Testis (tissue), 3 donors: ENCODE data around the gene FNDC5. TPM values are rescaled to one million over a fixed set of nuclear protein-coding genes. Genes with fewer than 3 reads are reported as not detected.

Experiments
- DNase-seq: peaks from one replicate; pipeline ENCODE4 v3.0.0-alpha.2; 2019
- H3K27ac ChIP-seq, 2 donors: fragments of 200-600 bp; sonication (generic); one replicate each; pipeline ENCODE4 v1.5.1; 2019
- H3K27me3 ChIP-seq: fragments of 200-600 bp; sonication (generic); one replicate; pipeline ENCODE4 v1.5.1; 2019
- H3K36me3 ChIP-seq: fragments of 200-600 bp; sonication (generic); one replicate; pipeline ENCODE4 v1.5.1; 2017; ENCODE audit warnings: low read depth; ENCODE audit errors: missing control alignments
- H3K4me1 ChIP-seq: fragments of 200-600 bp; sonication (generic); one replicate; pipeline ENCODE4 v1.5.1; 2019
- H3K4me3 ChIP-seq, 2 donors: fragments of 200-600 bp; sonication (generic); one replicate each; pipeline ENCODE4 v1.5.1; 2017 to 2019
- H3K9me3 ChIP-seq: fragments of 200-600 bp; sonication (generic); one replicate; pipeline ENCODE4 v1.5.1; 2017
- CTCF ChIP-seq, 3 experiments: fragments of 450-650 bp in 2 of 3; fragments of 200-600 bp in 1 of 3; sonication (generic) in 1 of 3; IDR thresholded peaks; one replicate each; pipeline ENCODE4 v1.5.1; 2016 to 2019; ENCODE audit warnings: antibody characterized with exemption in 3 of 3, mild to moderate bottlenecking in 2 of 3, moderate library complexity in 1 of 3
- POLR2A ChIP-seq: fragments of 450-650 bp; IDR thresholded peaks from one replicate; pipeline ENCODE4 v1.6.1; 2017; ENCODE audit warnings: antibody characterized with exemption, mild to moderate bottlenecking, moderate library complexity
- WGBS, 2 donors: methylation state at CpG; one replicate each; pipeline ENCODE4 v1.1.5; 2018; 5-methylcytosine and 5-hydroxymethylcytosine counted together
- intact Hi-C: fragments of 100-400 bp; cut with DNase I; formaldehyde crosslinking; loops from one replicate; pipeline ENCODE4 v1.15.1; 2023; ENCODE audit warnings: low total_unique reads
- polyA plus RNA-seq: library from polyadenylated mRNA; stranded (reverse); fragments of 350-450 nt; fragmentation: Illumina TruSeq; extraction: RNeasy Lipid Tissue Mini Kit (QIAGEN cat#74804); gene quantifications from one replicate; pipeline ENCODE4 v1.2.3, GENCODE V29; 2014; ENCODE audit warnings: low read depth, low replicate concordance; ENCODE audit not compliant: insufficient read depth
- total RNA-seq, 2 donors: library from RNA; depleted of rRNA; stranded (reverse); fragments of >200 nt; gene quantifications; one replicate each; pipeline ENCODE4 v1.2.3, GENCODE V29; 2016

FNDC5 gene
- total and polyA plus RNA-seq, 3 donors from 2014 or later, result 9.4 to 16.3 (median 11.3) TPM

GRCh38 chr1:32878183-32878582, 7.5 kb upstream of the FNDC5 start:
- intact Hi-C loops, result loop anchor here (10.0 kb wide), 1 partner anchor 93 kb away; no protein-coding TSS in a partner anchor

GRCh38 chr1:32877211-32878110, 6.7 kb upstream of the FNDC5 start:
- Histone ChIP-seq H3K27me3 (no peaks in the 10 kb centered on the region), H3K27ac (no peak overlapping the region), H3K4me3 (no peak overlapping the region), H3K4me1 (peaks cover 22% of the 10 kb centered on the region), H3K36me3 (no peaks in the 10 kb centered on the region), H3K9me3 (no peaks in the 10 kb centered on the region)
- intact Hi-C loops, result loop anchor here (10.0 kb wide), 1 partner anchor 93 kb away; no protein-coding TSS in a partner anchor
- WGBS, 2 donors, result 68 to 73% methylated on average over 13 of the region's 13 CpGs
- TF ChIP-seq CTCF (IDR thresholded peaks at IDR 0.05) (no peak), POLR2A (no peak)
- DNase-seq, result no peak

More at GRCh38 chr1:32878183-32878582, 7.5 kb upstream of the FNDC5 start:
- no peaks in the 10 kb centered on the region for H3K9me3 ChIP-seq
- DNase-seq, result no peak
- H3K36me3 ChIP-seq, result no peaks in the 10 kb centered on the region
- no peak for TF ChIP-seq POLR2A
- no peak for TF ChIP-seq CTCF (IDR thresholded peaks at IDR 0.05)
- H3K4me3 ChIP-seq, result no peak overlapping the region
- no peaks in the 10 kb centered on the region for H3K27me3 ChIP-seq
- 69 to 70% methylated on average over 4 to 6 of the region's 6 CpGs for WGBS, 2 donors
- no peak overlapping the region for H3K27ac ChIP-seq
- H3K4me1 ChIP-seq, result peaks cover 18% of the 10 kb centered on the region

DNA sequence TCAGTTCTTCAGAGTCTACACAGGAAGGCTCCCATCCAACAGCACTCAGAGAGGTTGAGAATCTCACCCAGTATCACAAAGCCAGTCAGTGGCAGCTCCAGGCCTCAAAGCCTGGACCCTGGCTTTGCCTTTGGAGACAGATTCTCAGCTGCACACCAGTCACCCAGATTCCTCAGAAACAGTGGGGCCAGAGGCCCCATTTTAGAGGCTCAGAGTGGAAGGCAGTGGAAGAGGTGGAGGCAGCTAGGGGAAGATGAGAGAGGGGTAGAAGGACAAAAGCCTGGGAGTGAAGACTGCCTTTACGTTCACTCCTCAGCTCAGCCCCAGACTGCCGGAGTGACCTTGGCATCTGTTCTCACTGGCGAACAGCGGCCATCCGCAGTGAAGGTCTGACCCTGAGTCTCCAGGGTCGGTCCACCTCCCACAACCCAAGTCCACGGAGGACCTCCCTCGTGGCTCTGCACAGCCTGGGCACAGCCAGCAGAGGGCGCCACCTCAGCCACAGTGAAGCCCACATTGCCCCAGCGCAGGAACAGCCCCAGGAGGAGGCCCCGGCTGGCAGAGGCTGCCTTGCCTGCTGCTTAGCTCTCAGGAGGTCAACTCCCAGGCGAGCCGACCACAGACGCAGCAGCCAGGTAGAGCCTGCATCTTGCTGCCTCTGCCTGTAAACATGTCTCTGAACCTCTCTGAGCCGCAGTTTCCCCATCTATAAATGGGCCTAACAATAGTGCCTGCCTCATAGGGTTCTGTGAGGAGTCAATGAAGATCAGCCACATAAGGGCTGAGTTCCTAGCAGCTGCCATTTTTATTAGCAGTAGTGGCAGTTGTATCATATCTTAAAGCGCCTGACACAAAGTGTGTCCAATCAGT, 5.9 kb upstream of the FNDC5 start:
- no peaks in the 10 kb centered on the region for H3K9me3 ChIP-seq
- no peaks in the 10 kb centered on the region for H3K36me3 ChIP-seq
- H3K4me1 ChIP-seq, result peaks cover 28% of the 10 kb centered on the region
- H3K27ac ChIP-seq, result no peak overlapping the region
- 40 to 47% methylated on average over 8 to 16 of the region's 16 CpGs for WGBS, 2 donors
- peak; percentile 83 to 90 (median 85) for TF ChIP-seq CTCF (IDR thresholded peaks at IDR 0.05)
- no peak for TF ChIP-seq POLR2A
- H3K4me3 ChIP-seq, result no peak overlapping the region
- intact Hi-C loops, result loop anchor here (10.0 kb wide), 1 partner anchor 92 kb away; no protein-coding TSS in a partner anchor
- no peaks in the 10 kb centered on the region for H3K27me3 ChIP-seq
- peak; percentile 83 for DNase-seq

GRCh38 chr1:32874860-32875752, 4.4 kb upstream of the FNDC5 start:
- WGBS, 2 donors, result 79 to 82% methylated on average over 5 of the region's 5 CpGs
- Histone ChIP-seq H3K27me3 (no peaks in the 10 kb centered on the region), H3K4me3 (no peak overlapping the region), H3K4me1 (peaks cover 35% of the 10 kb centered on the region), H3K27ac (no peak overlapping the region), H3K36me3 (no peaks in the 10 kb centered on the region), H3K9me3 (no peaks in the 10 kb centered on the region)
- no peak for DNase-seq
- intact Hi-C loops, result loop anchor here (10.0 kb wide), 1 partner anchor 90 kb away; no protein-coding TSS in a partner anchor
- TF ChIP-seq POLR2A (no peak), CTCF (IDR thresholded peaks at IDR 0.05) (no peak)
